ENCODE data around the gene SMCHD1.
"Not testable (repeated sequence)": the region's sequence is repeated elsewhere in the genome, so short reads cannot be mapped to it uniquely, and the experiment has no call there.

Gene SMCHD1

GRCh38 chr18:2823966-2824365 is 168.4 kb downstream of the SMCHD1 start:
- in situ Hi-C loops (cut with HindIII; ENCODE audit: low pct_ligation_motif_present, low sequenced_read_pairs) = no loop called here
- no peaks in the 10 kb centered on the region for H3K36me3 ChIP-seq (replicated peaks)
- H3K4me3 ChIP-seq (ENCODE audit: low read depth, low read length) = no peak overlapping the region
- TF ChIP-seq, protein P1, sequence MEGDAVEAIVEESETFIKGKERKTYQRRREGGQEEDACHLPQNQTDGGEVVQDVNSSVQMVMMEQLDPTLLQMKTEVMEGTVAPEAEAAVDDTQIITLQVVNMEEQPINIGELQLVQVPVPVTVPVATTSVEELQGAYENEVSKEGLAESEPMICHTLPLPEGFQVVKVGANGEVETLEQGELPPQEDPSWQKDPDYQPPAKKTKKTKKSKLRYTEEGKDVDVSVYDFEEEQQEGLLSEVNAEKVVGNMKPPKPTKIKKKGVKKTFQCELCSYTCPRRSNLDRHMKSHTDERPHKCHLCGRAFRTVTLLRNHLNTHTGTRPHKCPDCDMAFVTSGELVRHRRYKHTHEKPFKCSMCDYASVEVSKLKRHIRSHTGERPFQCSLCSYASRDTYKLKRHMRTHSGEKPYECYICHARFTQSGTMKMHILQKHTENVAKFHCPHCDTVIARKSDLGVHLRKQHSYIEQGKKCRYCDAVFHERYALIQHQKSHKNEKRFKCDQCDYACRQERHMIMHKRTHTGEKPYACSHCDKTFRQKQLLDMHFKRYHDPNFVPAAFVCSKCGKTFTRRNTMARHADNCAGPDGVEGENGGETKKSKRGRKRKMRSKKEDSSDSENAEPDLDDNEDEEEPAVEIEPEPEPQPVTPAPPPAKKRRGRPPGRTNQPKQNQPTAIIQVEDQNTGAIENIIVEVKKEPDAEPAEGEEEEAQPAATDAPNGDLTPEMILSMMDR (IDR thresholded peaks at IDR 0.05; ENCODE audit: low read depth, low read length, missing control alignments) = no peak
- H3K27ac ChIP-seq = no peak overlapping the region
- H3K27me3 ChIP-seq (replicated peaks) = no peaks in the 10 kb centered on the region
- DNase-seq = no peak

- DNase-seq = no peak
- in situ Hi-C loops (cut with HindIII; ENCODE audit: low pct_ligation_motif_present, low sequenced_read_pairs) = no loop called here
- TF ChIP-seq, protein P1 (IDR thresholded peaks at IDR 0.05; ENCODE audit: low read depth, low read length, missing control alignments) = no peak
These were observed 169.3 kb downstream of the SMCHD1 start for GRCh38 chr18:2824865-2825264.

DNA sequence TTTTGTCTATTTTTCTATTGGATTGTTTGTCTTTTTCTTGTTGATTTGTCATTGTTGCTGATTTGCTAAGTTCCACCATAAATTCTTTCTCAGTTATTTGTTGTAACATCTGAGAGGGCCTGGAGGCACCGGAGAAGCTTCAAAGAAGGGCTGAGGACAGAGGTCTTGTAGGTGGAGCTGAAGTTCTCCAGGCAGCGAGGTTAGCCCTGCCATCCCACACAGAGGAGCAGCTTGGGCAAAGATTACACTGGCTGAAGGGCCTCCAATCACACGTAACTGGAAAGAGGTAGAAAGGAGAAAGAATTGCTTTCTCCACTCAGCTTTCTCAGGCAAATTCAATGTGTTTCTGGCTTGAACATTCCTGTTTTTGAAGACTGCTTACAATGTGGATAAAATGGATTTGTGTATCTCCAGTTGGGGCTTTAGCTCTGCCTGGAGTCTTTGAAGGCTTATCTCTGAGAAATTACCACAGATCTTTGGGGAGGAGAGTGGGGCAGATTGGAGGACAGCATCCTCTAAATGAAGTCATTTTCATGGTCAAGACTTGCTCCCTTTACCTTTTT is 170.2 kb downstream of the SMCHD1 start:
- in situ Hi-C loops (cut with HindIII; ENCODE audit: low pct_ligation_motif_present, low sequenced_read_pairs) = no loop called here
- TF ChIP-seq, protein P1 (IDR thresholded peaks at IDR 0.05; ENCODE audit: low read depth, low read length, missing control alignments) = no peak
- no peaks in the 10 kb centered on the region for H3K27me3 ChIP-seq (replicated peaks)
- no peak for DNase-seq
- no peaks in the 10 kb centered on the region for H3K36me3 ChIP-seq (replicated peaks)
- no peak overlapping the region for H3K4me3 ChIP-seq (ENCODE audit: low read depth, low read length)
- no peak overlapping the region for H3K27ac ChIP-seq

More at GRCh38 chr18:2824865-2825264, 169.3 kb downstream of the SMCHD1 start:
- Histone ChIP-seq H3K4me3 (ENCODE audit: low read depth, low read length) (no peak overlapping the region), H3K27ac (no peak overlapping the region), H3K36me3 (replicated peaks) (no peaks in the 10 kb centered on the region), H3K27me3 (replicated peaks) (no peaks in the 10 kb centered on the region)

GRCh38 chr18:2826581-2826980 is 171.1 kb downstream of the SMCHD1 start:
- Histone ChIP-seq H3K36me3 (replicated peaks) (no peaks in the 10 kb centered on the region), H3K27ac (no peak overlapping the region), H3K27me3 (replicated peaks) (no peaks in the 10 kb centered on the region), H3K4me3 (ENCODE audit: low read depth, low read length) (no peak overlapping the region)
- in situ Hi-C loops (cut with HindIII; ENCODE audit: low pct_ligation_motif_present, low sequenced_read_pairs) = no loop called here
- DNase-seq = no peak
- TF ChIP-seq, protein P1 (IDR thresholded peaks at IDR 0.05; ENCODE audit: low read depth, low read length, missing control alignments) = no peak

GRCh38 chr18:2827061-2827460 is 171.5 kb downstream of the SMCHD1 start:
- TF ChIP-seq, protein P1 (IDR thresholded peaks at IDR 0.05; ENCODE audit: low read depth, low read length, missing control alignments) = no peak
- H3K36me3 ChIP-seq (replicated peaks) = no peaks in the 10 kb centered on the region

DNA sequence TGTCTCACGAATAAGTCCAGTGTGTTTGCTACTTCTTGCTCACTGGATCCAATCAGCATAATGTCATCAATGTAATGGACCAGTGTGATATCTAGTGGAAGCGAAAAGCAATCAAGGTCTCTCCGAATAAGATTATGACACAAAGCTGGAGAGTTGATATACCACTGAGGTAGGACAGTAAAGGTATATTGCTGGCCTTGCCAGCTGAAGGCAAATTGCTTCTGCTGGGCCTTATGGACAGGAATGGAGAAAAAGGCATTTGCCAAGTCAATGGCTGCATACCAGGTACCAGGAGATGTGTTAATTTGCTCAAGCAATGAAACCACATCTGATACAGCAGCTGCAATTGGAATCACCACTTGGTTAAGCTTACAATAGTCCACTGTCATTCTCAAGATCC is 180.6 kb downstream of the SMCHD1 start:
- H3K4me3 ChIP-seq (ENCODE audit: low read depth, low read length); in situ Hi-C loops (cut with HindIII; ENCODE audit: low pct_ligation_motif_present, low sequenced_read_pairs); H3K27ac ChIP-seq; DNase-seq; H3K36me3 ChIP-seq (replicated peaks); H3K27me3 ChIP-seq (replicated peaks): not testable (repeated sequence)

More at GRCh38 chr18:2827061-2827460, 171.5 kb downstream of the SMCHD1 start:
- Histone ChIP-seq H3K27me3 (replicated peaks) (no peaks in the 10 kb centered on the region), H3K4me3 (ENCODE audit: low read depth, low read length) (no peak overlapping the region), H3K27ac (no peak overlapping the region)
- in situ Hi-C loops (cut with HindIII; ENCODE audit: low pct_ligation_motif_present, low sequenced_read_pairs) = no loop called here
- DNase-seq = no peak

GRCh38 chr18:2837290-2837689 is 181.8 kb downstream of the SMCHD1 start:
- in situ Hi-C loops (cut with HindIII; ENCODE audit: low pct_ligation_motif_present, low sequenced_read_pairs); H3K27ac ChIP-seq: not testable (repeated sequence)

More at GRCh38 chr18:2837290-2837689, 181.8 kb downstream of the SMCHD1 start:
- H3K4me3 ChIP-seq (ENCODE audit: low read depth, low read length); H3K36me3 ChIP-seq (replicated peaks); H3K27me3 ChIP-seq (replicated peaks); DNase-seq: not testable (repeated sequence)
